HL-60/S4 treated with phorbol 12-myristate 13-acetate at 8.2 ng/mL for 4 days and 3 days (cell line): ENCODE measurements around the gene SPATA24.

ENCODE experiments used
- in situ Hi-C: fragments of 300-500 bp; cut with MboI; formaldehyde crosslinking; loops from 2 replicates; pipeline ENCODE4 v1.15.0; 2022; ENCODE audit warnings: low sequenced_read_pairs

The SPATA24 gene

GRCh38 chr5:139383993-139384590 is 19.8 kb downstream of the SPATA24 start:
- in situ Hi-C loops: no loop called here

- in situ Hi-C loops: no loop called here
These were observed 20.5 kb downstream of the SPATA24 start, which contains the start of gene SLC23A1 for GRCh38 chr5:139383275-139383992. TSS of gene SLC23A1 (minus strand) at chr5:139383297. CDS start at chr5:139383253, 44 bp downstream.

- in situ Hi-C loops: no loop called here
These were observed 21.1 kb downstream of the SPATA24 start for GRCh38 chr5:139382807-139383206.

- in situ Hi-C loops: no loop called here
These were observed 21.8 kb downstream of the SPATA24 start for GRCh38 chr5:139381837-139382761.

GRCh38 chr5:139379626-139380449 is 24.1 kb downstream of the SPATA24 start:
- in situ Hi-C loops: no loop called here

GRCh38 chr5:139378941-139379361 is 24.9 kb downstream of the SPATA24 start:
- in situ Hi-C loops: no loop called here

- in situ Hi-C loops: no loop called here
These were observed 25.6 kb downstream of the SPATA24 start for GRCh38 chr5:139378101-139378825.

GRCh38 chr5:139377226-139377625 is 26.7 kb downstream of the SPATA24 start:
- in situ Hi-C loops: no loop called here

GRCh38 chr5:139376364-139376763 is 27.5 kb downstream of the SPATA24 start:
- in situ Hi-C loops: no loop called here

- in situ Hi-C loops: no loop called here
These were observed 29.0 kb downstream of the SPATA24 start for GRCh38 chr5:139374909-139375308.

GRCh38 chr5:139371482-139372435 is 32.1 kb downstream of the SPATA24 start:
- in situ Hi-C loops: no loop called here

GRCh38 chr5:139369181-139369580 is 34.7 kb downstream of the SPATA24 start:
- in situ Hi-C loops: no loop called here

- in situ Hi-C loops: no loop called here
These were observed 35.3 kb downstream of the SPATA24 start for GRCh38 chr5:139368613-139369012.

- in situ Hi-C loops: no loop called here
These were observed 39.4 kb downstream of the SPATA24 start for GRCh38 chr5:139364466-139364865.

- in situ Hi-C loops: no loop called here
These were observed 40.0 kb downstream of the SPATA24 start for GRCh38 chr5:139363937-139364336.

GRCh38 chr5:139361835-139362429 is 42.0 kb downstream of the SPATA24 start:
- in situ Hi-C loops: no loop called here

- in situ Hi-C loops: no loop called here
These were observed 43.5 kb downstream of the SPATA24 start for GRCh38 chr5:139360384-139360783.

- in situ Hi-C loops: no loop called here
These were observed 45.8 kb downstream of the SPATA24 start for GRCh38 chr5:139358064-139358463.
